Stimulated activated CD4-positive, alpha-beta T cell treated with anti-CD3 and anti-CD28 coated beads, Interleukin-12 subunit alpha, Interleukin-12 subunit beta, amount 100 ng/mL, for 4 hours (primary cell): ENCODE data around the gene PSMD2.

ENCODE experiments used
- DNase-seq: peaks from one replicate; pipeline ENCODE4 v3.0.0-alpha.2; 2020

PSMD2 gene

DNA sequence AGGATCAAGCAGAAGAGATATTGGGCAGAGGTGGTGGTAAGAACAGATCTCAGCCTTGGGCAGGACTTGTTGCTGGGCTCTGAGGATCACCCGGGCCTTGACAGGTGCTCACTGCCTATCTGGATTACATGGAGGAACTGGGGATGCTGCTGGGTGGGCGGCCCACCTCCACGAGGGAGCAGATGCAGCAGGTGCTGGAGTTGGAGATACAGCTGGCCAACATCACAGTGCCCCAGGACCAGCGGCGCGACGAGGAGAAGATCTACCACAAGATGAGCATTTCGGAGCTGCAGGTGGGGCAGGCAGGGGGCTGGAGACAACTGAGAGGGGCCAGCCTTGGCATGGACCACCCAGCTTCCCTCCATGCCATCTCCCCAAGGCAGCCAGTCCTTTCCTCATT is 15.4 kb upstream of the PSMD2 start:
- DNase-seq = no peak

DNA sequence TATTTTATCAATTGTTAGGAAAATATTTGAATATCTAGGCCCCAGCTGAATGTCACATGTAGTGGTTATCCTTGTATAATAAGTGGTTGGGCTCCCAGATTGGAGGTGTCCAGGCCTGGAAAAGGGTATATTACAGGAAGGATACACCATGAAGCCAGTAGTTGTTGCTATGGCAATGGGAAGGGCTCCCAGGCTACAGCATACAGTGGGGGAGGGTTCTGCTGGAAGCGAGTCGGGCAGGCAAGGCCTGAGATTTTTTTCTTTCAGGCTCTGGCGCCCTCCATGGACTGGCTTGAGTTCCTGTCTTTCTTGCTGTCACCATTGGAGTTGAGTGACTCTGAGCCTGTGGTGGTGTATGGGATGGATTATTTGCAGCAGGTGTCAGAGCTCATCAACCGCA is 14.3 kb upstream of the PSMD2 start:
- DNase-seq = no peak

DNA sequence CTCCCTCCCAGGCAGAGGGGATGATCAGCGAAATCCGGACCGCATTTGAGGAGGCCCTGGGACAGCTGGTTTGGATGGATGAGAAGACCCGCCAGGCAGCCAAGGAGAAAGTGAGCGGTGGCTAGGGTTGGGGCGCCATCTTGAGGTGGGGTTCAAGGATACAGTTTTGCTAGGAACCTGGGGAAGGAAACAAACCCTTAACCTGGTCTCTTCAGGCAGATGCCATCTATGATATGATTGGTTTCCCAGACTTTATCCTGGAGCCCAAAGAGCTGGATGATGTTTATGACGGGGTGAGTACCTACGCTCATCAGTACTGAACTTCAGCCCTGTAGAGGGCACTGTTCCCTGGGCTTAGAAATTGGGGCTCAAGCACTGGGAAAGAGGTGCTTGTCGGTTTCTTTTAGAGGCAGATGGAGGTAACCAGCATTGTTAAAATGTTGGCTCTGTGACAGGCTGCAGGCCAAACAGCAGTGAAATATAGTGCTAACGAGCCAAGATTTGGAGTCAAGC is 9.6 kb upstream of the PSMD2 start:
- peak; percentile 63 for DNase-seq

DNA sequence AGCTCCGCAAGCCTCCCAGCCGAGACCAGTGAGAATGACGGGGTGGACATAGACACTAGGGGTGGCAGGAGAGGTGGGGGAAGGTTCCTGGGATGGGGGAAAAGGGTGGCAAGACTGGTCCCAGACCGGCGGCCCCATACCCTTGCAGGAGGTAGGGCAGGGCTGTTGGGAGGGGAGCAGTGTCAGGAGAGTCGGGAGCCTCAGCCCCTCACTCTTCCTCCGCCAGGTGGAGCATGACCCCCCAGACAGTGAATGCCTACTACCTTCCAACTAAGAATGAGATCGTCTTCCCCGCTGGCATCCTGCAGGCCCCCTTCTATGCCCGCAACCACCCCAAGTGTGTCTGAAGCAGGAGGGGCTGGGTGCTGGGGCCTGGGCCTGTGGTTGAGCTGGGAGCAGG is 8.7 kb upstream of the PSMD2 start:
- no peak for DNase-seq

DNA sequence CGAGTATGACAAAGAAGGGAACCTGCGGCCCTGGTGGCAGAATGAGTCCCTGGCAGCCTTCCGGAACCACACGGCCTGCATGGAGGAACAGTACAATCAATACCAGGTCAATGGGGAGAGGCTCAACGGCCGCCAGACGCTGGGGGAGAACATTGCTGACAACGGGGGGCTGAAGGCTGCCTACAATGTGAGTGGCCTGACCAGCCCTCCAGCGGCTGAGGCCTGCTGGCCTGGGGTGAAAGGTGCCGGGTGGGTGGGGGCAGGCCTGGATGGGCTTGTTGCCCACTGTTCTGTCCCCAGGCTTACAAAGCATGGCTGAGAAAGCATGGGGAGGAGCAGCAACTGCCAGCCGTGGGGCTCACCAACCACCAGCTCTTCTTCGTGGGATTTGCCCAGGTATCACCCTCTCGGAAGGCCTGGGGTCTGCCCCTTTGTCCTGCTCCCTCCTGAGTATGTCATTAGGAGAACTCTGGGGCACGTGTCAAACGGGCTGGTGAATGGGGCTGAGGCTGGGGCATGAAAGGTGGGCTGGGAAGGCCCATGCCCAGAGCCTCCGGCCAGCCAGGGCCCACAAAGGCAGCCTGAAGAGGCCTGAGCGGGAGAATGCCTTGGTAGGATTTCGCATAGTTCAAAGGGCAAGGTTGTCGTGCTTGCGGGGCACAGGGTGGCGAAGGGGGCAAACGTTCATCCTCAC is 7.8 kb upstream of the PSMD2 start:
- DNase-seq = no peak

DNA sequence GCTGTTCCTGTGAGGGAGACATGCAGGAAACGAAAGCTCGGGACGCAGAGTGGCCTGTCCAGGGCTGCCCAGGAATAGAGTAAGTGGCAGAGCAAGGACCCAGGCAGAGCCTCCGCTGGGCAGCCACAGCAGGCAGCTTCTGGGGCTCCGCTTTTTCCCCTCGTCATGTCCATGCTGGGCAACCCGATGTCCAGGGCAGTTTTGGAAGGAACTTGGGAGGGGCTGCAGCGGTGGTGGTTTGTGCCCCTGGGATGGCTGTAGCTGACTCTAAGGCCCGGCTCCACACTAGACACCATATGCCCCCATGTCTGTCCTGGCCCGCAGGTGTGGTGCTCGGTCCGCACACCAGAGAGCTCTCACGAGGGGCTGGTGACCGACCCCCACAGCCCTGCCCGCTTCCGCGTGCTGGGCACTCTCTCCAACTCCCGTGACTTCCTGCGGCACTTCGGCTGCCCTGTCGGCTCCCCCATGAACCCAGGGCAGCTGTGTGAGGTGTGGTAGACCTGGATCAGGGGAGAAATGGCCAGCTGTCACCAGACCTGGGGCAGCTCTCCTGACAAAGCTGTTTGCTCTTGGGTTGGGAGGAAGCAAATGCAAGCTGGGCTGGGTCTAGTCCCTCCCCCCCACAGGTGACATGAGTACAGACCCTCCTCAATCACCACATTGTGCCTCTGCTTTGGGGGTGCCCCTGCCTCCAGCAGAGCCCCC is 7.1 kb upstream of the PSMD2 start:
- DNase-seq = no peak

DNA sequence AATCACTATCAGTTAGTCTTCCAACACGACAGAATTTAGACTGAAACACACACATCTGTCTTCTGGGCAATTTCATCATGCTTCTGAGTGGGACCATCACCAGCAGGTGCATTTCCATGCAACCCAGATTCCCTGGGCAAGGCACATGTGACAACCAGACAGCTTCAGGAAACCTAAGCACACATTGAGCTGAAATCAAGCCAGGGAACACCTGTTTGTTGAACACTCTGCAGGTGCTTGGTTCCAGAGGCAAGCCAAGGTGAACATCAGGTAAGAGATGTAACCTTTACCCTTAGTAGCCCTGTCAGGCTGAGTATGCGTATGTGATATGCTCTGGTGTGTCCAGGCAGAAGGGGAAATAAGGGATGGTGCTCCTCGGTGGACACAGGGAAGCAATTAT is 3.3 kb upstream of the PSMD2 start:
- DNase-seq = no peak

DNA sequence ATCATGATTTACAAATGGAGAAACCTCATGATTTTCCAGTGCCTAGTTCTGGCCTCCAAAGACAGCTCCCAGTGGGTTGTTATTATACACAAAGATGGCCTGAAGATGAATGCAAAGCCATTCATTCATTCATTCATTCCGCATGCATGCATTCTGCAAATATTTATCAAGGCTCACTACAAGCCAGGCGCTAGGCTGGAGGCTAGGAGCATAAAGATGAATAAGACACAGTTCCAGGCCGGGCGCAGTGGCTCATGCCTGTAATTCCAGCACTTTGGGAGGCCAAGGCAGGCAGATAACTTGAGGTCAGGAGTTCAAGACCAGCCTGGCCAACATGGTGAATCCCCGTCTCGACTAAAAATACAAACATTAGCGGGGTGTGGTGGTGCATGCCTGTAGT is 2.4 kb upstream of the PSMD2 start:
- no peak for DNase-seq

DNA sequence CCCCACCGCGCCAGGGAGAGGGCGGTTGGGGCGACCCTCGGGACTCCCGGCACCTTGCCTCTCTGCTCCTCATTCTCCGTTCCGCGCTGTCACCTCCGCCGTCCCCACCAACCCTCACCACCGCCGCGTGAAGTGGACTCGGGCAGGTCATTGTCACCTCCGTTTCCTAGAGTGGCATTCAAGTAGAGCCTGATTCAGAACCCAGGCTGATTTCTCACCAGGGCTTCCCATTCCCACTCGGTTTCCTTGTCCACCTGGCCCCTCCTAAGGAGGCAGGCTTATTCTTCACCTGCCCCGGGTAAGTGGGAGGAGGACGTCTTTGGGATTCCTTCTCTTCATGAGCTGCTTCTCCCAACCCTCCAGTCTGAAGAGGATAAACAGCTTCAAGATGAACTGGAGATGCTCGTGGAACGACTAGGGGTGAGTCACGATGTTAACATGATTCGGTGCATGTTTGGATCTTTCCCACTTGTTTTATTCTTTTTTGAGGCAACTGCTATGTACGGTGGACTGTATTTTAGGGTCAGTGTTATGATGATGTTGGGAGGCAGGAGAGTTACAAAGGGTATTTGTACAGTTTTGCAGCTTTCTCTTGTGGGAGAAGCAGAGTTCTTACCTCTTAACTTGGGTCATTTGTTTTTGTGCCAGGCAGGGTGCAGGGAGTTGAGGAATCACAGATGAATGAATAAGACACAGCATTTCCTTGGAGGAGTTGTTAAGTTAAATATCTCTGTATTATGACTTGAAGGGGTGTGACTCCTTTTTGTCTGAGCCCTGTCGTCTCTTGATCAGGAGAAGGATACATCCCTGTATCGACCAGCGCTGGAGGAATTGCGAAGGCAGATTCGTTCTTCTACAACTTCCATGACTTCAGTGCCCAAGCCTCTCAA is 692 bp downstream of the PSMD2 start:
- DNase-seq = no peak

DNA sequence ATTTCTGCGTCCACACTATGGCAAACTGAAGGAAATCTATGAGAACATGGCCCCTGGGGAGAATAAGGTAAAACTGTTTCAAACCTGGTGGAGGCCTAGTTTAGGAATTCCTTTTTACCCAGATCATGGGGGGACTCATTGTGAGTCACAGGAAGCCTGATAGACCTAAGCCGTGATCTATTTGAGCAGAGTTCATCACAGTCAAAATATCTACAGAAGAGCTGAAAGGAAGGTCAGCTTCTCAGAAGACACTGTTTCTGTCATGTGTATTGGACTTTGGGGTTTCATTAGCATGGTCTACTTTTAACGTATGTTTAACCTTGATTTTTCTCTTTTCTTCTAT is 1.3 kb downstream of the PSMD2 start:
- no peak for DNase-seq

DNA sequence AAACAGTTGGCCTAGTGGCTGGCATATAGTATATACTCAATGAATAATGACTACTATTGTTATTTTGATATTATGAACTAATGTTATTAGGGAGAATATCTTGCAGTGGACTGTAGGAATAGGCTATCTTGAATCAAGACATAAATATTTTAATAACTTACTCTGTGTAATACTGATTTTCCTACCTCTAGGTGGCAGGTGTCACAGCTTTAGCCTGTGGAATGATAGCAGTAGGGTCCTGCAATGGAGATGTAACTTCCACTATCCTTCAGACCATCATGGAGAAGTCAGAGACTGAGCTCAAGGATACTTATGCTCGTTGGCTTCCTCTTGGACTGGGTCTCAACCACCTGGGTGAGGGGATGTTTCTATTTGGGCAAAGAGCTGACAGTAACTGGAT is 6.5 kb downstream of the PSMD2 start:
- DNase-seq = no peak

DNA sequence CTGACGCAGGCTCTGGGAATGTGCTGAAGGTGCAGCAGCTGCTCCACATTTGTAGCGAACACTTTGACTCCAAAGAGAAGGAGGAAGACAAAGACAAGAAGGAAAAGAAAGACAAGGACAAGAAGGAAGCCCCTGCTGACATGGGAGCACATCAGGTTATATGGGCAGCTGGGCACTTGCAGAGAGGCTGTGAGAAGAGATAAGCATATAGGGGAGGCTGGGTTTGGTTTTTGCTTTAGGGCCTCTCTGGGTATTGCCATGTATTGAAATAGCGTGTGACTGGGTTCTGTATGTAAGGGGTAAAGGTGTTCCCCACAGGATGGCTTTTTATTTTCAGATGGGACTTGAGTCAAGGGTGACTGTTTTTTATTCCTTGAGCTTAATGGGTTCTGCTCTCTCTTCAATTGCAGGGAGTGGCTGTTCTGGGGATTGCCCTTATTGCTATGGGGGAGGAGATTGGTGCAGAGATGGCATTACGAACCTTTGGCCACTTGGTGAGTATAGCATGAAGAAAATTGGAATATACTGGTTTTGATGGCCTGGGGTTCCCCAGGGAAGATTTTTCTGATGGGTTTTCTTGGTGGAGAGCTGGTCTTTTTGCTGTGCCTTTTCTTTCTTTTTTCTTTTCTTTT is 7.4 kb downstream of the PSMD2 start:
- DNase-seq = no peak

DNA sequence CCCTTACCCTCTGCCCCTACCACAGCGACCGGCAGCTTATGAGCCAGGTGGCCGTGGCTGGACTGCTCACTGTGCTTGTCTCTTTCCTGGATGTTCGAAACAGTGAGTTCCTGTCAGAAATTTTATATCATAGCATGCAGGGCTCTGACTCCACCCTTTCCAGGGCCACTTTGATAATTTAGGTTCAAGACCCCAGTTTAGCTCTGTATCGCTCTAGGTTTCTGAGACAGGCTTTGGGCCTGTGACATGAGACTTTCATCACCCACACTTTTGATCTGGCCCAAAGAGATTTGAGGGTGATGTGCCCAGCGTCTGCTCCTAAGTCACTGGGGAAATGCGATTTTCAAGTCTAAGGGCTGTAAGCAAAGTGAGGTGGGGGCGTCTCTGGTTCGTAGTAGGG is 8.9 kb downstream of the PSMD2 start:
- no peak for DNase-seq

DNA sequence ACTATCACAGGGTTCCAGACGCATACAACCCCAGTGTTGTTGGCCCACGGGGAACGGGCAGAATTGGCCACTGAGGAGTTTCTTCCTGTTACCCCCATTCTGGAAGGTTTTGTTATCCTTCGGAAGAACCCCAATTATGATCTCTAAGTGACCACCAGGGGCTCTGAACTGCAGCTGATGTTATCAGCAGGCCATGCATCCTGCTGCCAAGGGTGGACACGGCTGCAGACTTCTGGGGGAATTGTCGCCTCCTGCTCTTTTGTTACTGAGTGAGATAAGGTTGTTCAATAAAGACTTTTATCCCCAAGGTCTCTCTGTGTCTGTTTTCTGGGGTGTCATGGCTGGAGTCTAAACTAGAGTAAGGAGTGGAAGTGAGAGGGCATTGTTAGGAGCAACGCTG is 9.7 kb downstream of the PSMD2 start:
- DNase-seq = no peak

DNA sequence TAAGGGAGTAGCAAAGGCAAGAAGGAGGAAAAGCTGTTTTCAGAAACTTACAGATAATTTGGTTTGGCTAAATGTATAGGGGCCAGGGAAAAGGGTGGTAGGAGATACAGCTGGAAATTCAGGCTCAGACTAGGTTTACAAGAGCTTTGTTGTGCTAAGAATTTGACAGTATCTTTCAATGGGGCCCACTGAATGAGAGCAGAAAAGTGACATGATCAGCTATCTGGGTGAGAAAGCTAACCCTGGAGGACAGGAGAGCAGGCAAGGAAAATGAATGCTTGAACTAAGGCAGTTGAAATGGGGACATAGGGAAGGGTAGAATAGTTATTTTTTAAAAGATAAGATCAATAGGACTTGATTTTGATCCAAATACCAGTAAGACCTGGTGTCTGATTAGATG is 12.6 kb downstream of the PSMD2 start:
- no peak for DNase-seq

DNA sequence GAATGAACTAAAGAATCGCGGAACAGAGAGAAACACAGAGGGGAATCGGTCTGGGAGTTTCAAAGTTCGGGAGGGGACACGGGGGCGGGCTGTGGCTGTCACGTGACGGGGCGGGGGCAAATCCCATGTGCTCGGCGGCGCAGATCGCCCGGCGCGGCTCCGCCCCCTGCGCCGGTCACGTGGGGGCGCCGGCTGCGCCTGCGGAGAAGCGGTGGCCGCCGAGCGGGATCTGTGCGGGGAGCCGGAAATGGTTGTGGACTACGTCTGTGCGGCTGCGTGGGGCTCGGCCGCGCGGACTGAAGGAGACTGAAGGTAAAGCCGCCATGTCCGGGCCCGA is 15.3 kb downstream of the PSMD2 start, which contains the start of gene EIF4G1:
Gene EIF4G1 (plus strand): TSS at position 244 of the 337 bp plus-strand sequence. CDS start 1,191 bp downstream, outside the sequence.
- peak; percentile 93 for DNase-seq

DNA sequence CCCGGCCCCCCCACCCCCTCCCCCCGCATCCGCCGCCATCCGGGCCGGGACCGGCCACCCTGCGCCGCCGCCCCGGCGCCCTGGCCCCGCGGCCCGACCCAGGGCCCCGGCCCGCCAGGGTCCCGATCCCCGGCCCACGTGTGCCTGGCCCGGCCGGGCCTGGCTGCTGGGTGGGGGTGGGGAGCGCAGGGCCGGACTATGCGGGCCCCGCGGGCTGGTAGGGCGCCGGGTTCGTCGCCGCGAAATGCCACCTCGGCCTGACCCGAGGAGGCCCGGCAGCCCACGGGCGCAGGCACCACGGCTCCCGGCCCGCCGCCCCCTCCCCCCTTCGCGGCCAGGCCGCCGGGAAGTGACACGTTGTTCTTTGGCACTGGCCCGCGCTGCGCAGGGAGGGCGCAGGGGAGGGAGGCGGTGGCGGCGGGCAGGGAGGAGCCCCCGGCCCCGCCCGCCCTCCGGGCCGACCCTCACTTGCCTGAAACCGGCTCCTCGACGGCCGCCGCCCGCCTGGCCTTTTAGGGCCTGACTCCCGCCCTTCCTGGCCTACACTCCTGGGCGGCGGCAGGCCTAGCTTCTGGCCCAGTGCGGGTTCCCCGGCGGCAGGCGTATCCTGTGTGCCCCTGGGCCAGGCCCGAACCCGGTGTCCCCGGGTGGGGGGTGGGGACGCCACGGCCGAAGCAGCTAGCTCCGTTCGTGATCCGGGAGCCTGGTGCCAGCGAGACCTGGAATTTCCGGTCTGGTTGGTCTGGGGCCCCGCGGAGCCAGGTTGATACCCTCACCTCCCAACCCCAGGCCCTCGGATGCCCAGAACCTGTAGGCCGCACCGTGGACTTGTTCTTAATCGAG is 15.9 kb downstream of the PSMD2 start:
- DNase-seq = peak; percentile 61

DNA sequence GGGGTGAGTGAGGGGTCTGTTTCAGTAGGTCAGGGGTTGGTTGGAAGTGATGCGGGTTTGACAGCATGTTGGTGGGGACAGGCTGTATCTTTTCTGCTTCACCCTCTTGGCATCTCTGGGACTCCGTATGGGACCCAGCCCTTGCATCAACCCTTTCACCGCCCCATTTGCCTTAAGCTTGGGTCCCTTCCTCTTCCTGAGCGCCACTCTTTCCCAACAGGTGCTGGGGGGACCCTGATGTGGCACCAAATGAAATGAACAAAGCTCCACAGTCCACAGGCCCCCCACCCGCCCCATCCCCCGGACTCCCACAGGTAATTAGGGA is 16.5 kb downstream of the PSMD2 start:
- no peak for DNase-seq

DNA sequence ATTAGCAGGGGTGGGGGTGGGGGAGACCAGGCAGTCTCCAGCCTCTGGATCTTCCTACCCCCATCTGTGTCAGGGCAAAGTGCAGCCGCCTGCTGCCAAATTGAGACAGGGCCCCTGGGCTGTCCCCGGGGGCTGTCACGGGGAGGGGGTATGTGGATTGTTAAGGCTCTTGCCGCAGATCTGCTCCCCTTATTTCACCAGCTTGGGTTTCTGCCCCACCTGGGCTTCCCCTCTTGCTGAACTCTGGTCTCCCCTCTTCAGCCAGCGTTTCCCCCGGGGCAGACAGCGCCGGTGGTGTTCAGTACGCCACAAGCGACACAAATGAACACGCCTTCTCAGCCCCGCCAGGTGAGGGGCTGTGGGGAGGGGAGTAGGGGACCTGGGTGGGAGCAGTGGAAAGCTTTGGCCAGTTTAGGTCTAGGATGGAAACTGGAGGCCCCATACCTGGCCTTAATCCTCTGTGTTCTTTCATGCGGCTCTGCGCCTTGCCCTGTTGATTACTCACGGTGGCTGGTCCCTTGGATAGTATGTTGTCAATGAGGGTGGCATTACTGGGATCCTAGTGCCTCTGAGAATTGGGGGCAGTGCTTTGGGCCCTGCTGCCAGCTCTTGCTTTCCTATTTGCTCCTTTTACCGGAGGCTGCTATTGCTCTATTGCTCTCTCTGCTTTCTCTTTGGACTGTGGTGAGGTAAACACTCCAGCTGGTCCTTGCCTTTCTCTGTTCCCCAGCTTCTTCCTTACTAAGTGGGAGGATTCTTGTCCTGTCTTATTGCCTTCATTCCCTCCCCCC is 17.0 kb downstream of the PSMD2 start:
- DNase-seq = no peak

DNA sequence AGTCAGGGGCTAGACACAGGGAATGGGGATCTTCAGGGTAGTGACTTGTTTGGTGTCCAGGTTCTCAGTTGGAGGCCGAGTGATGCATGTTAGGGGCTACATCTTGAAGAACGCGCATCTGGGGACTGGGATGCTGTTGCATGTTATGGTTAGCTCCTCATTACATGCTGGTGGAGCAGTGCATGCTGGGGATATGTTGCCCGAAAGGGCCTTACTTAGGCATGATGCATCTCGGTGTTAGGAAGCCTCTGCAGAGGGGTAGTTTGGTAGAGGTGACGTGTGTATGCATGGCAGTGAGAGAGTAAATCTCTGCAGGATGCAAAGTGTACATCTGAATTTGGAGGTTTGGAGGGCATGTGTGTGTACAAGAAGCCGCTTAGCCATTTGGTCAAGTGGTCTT is 17.8 kb downstream of the PSMD2 start:
- DNase-seq = no peak

DNA sequence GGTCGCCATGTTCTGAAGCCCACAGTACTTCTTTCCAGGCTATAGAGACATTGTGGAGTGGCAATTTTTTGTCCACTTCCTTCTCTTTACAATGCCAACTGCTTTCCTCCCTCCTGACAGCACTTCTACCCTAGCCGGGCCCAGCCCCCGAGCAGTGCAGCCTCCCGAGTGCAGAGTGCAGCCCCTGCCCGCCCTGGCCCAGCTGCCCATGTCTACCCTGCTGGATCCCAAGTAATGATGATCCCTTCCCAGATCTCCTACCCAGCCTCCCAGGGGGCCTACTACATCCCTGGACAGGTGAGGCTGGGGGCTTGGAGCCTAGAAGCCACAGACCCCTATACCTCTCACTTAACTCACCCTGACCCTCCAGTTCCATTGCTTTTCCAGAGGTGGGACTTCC is 18.2 kb downstream of the PSMD2 start:
- DNase-seq = no peak

DNA sequence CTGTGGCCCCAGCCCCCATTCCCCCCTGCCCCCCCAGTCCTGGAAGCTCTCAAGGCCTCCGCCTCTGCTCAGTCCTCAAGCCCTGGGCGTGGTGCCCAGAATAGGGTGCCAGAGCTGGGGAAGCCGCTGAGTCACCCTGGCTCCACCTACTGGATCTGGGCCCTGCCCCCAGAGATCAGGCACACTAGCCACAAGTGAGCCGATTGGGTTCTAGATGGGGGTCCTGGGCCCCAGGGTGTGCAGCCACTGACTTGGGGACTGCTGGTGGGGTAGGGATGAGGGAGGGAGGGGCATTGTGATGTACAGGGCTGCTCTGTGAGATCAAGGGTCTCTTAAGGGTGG is 21.0 kb downstream of the PSMD2 start:
- DNase-seq = peak; percentile 56
